ENCODE results near the gene SEC23A.
"Not testable (repeated sequence)": the region's sequence is repeated elsewhere in the genome, so short reads cannot be mapped to it uniquely, and the experiment has no call there.

SEC23A gene

GRCh38 chr14:39091716-39092115, 11.3 kb downstream of the SEC23A start:
- no peak for DNase-seq (ENCODE audit: low spot score)

GRCh38 chr14:39090548-39091111, 12.4 kb downstream of the SEC23A start:
- no peak for DNase-seq (ENCODE audit: low spot score)

GRCh38 chr14:39087493-39087892, 15.5 kb downstream of the SEC23A start:
- DNase-seq (ENCODE audit: low spot score) = no peak

GRCh38 chr14:39085933-39086332, 17.1 kb downstream of the SEC23A start:
- no peak for DNase-seq (ENCODE audit: low spot score)

GRCh38 chr14:39083127-39083526, 19.9 kb downstream of the SEC23A start:
- no peak for DNase-seq (ENCODE audit: low spot score)

GRCh38 chr14:39080886-39081285, 22.1 kb downstream of the SEC23A start:
- no peak for DNase-seq (ENCODE audit: low spot score)

GRCh38 chr14:39071096-39071495, 31.9 kb downstream of the SEC23A start:
- no peak for DNase-seq (ENCODE audit: low spot score)

GRCh38 chr14:39069923-39070322, 33.1 kb downstream of the SEC23A start:
- DNase-seq (ENCODE audit: low spot score) = no peak

GRCh38 chr14:39069169-39069805, 33.7 kb downstream of the SEC23A start:
- DNase-seq (ENCODE audit: low spot score) = not testable (repeated sequence)

GRCh38 chr14:39060818-39061437, 42.1 kb downstream of the SEC23A start:
- no peak for DNase-seq (ENCODE audit: low spot score)

GRCh38 chr14:39055786-39056474, 47.1 kb downstream of the SEC23A start:
- DNase-seq (ENCODE audit: low spot score) = no peak

GRCh38 chr14:39052869-39053454, 50.1 kb downstream of the SEC23A start:
- not testable (repeated sequence) for DNase-seq (ENCODE audit: low spot score)

GRCh38 chr14:39050389-39050788, 52.6 kb downstream of the SEC23A start:
- no peak for DNase-seq (ENCODE audit: low spot score)

- not testable (repeated sequence) for DNase-seq (ENCODE audit: low spot score)
Observed at GRCh38 chr14:39045889-39046288, 57.1 kb downstream of the SEC23A start.

GRCh38 chr14:39043352-39043943, 59.6 kb downstream of the SEC23A start:
- DNase-seq (ENCODE audit: low spot score) = no peak

GRCh38 chr14:39040529-39040928, 62.5 kb downstream of the SEC23A start:
- no peak for DNase-seq (ENCODE audit: low spot score)

GRCh38 chr14:39038542-39038941, 64.5 kb downstream of the SEC23A start:
- DNase-seq (ENCODE audit: low spot score) = no peak

GRCh38 chr14:39036760-39037159, 66.3 kb downstream of the SEC23A start:
- no peak for DNase-seq (ENCODE audit: low spot score)

GRCh38 chr14:39035336-39035735, 67.7 kb downstream of the SEC23A start:
- DNase-seq (ENCODE audit: low spot score) = no peak

- DNase-seq (ENCODE audit: low spot score) = no peak
Observed at GRCh38 chr14:39034481-39035296, 68.3 kb downstream of the SEC23A start.

GRCh38 chr14:39033371-39033770, 69.7 kb downstream of the SEC23A start:
- DNase-seq (ENCODE audit: low spot score) = no peak

Measured in CD4-positive, alpha-beta T cell treated with Interleukin-6 at 100 ng/mL for 8 hours (primary cell).